B cell (primary cell): Measurements from ENCODE around the gene PCDHB16. TPM values are rescaled to one million over a fixed set of nuclear protein-coding genes. Genes with fewer than 3 reads are reported as not detected.
"Not testable (repeated sequence)": the region's sequence is repeated elsewhere in the genome, so short reads cannot be mapped to it uniquely, and the experiment has no call there.

Experiments used
- ATAC-seq: fragments of 200-7000 bp; cut with Tn5 transposase; one replicate; pipeline ENCODE4 v1.10.0; 2021; ENCODE audit warnings: low read depth, mild to moderate bottlenecking, moderate number of reproducible peaks, moderate library complexity
- CTCF ChIA-PET: fragments of 350-600 bp; sonication (Branson Sonifier 250); formaldehyde crosslinking; loops from one replicate; lab custom pipeline; 2021; ENCODE audit warnings: antibody characterized with exemption, inconsistent platforms; lab: Charles Lee
- POLR2A ChIA-PET: fragments of 350-600 bp; sonication (Branson Sonifier 250); formaldehyde crosslinking; loops from one replicate; lab custom pipeline; 2021; ENCODE audit warnings: antibody characterized with exemption; lab: Charles Lee
- DNase-seq: peaks from one replicate; pipeline ENCODE4 v3.0.0; 2013
- H2AFZ ChIP-seq: 2 replicates; pipeline ENCODE4 v1.6.1; 2012; ENCODE audit warnings: mild to moderate bottlenecking, low read depth, low read length; ENCODE audit not compliant: insufficient read depth, poor library complexity, severe bottlenecking
- H3K27ac ChIP-seq, 2 donors: 1 replicate in 1 of 2; 2 replicates in 1 of 2; pipeline ENCODE4 v1.5.1; 2012 to 2013; ENCODE audit warnings: low read length in 2 of 2, mild to moderate bottlenecking in 2 of 2, moderate library complexity in 1 of 2
- H3K27me3 ChIP-seq, 4 experiments: fragments of 200-600 bp in 1 of 4; sonication (generic) in 1 of 4; replicated peaks in 1 of 4; 1 replicate in 2 of 4; 2 replicates in 2 of 4; pipeline versions ENCODE4 v1.6.1 to v1.7.0; 2013 to 2016; ENCODE audit warnings: low read length in 3 of 4, mild to moderate bottlenecking in 2 of 4, mixed read lengths in 1 of 4, moderate library complexity in 1 of 4; ENCODE audit not compliant: insufficient read depth in 4 of 4, control insufficient read depth in 3 of 4; ENCODE audit errors: control extremely low read depth in 1 of 4
- H3K36me3 ChIP-seq, 2 experiments: replicated peaks in 1 of 2; 1 replicate in 1 of 2; 2 replicates in 1 of 2; pipeline versions ENCODE4 v1.6.1 to v1.7.1; 2013; ENCODE audit warnings: low read length in 1 of 2; ENCODE audit not compliant: insufficient read depth in 2 of 2, control insufficient read depth in 1 of 2; ENCODE audit errors: control extremely low read depth in 1 of 2, extremely low read depth in 1 of 2
- H3K4me1 ChIP-seq, 2 donors: fragments of 200-600 bp in 1 of 2; sonication (generic) in 1 of 2; 1 replicate in 1 of 2; 2 replicates in 1 of 2; pipeline versions ENCODE4 v1.5.1 to v1.6.1; 2013 to 2017; ENCODE audit warnings: low read length in 2 of 2; ENCODE audit not compliant: control insufficient read depth in 2 of 2, insufficient read depth in 2 of 2
- H3K4me2 ChIP-seq: replicated peaks from 2 replicates; pipeline ENCODE3; 2012; ENCODE audit warnings: mild to moderate bottlenecking, low read depth, low read length; ENCODE audit not compliant: poor library complexity, severe bottlenecking
- H3K4me3 ChIP-seq, 5 experiments: fragments of 200-600 bp in 1 of 5; sonication (generic) in 1 of 5; 1 replicate in 3 of 5; 2 replicates in 2 of 5; pipeline versions ENCODE4 v1.5.1 to v1.7.0; 2011 to 2016; ENCODE audit warnings: low read length in 4 of 5, mild to moderate bottlenecking in 4 of 5, low read depth in 2 of 5, control low read depth in 1 of 5, moderate library complexity in 1 of 5; ENCODE audit not compliant: insufficient read depth in 1 of 5; ENCODE audit errors: control extremely low read depth in 1 of 5, extremely low read depth in 1 of 5
- H3K79me2 ChIP-seq: fragments of 200-600 bp; sonication (generic); one replicate; pipeline ENCODE4 v1.6.0; 2016; ENCODE audit warnings: low read length; ENCODE audit not compliant: control insufficient read depth, insufficient read depth
- H3K9ac ChIP-seq: fragments of 200-600 bp; sonication (generic); 2 replicates; pipeline ENCODE4 v1.6.1; 2017; ENCODE audit warnings: mild to moderate bottlenecking, low read length, moderate library complexity
- H3K9me3 ChIP-seq, 3 donors: one replicate each; pipeline versions ENCODE4 v1.6.1 to v1.7.1; 2013; ENCODE audit warnings: low read length in 2 of 3; ENCODE audit not compliant: control insufficient read depth in 2 of 3, insufficient read depth in 1 of 3; ENCODE audit errors: control extremely low read depth in 1 of 3
- H4K20me1 ChIP-seq: 2 replicates; pipeline ENCODE4 v1.6.0; 2012; ENCODE audit warnings: mild to moderate bottlenecking, low read length; ENCODE audit not compliant: insufficient read depth, control insufficient read depth, poor library complexity, severe bottlenecking
- H3K27ac Mint-ChIP-seq: one replicate; pipeline ENCODE4 v1.8.0; 2021; ENCODE audit warnings: mixed read lengths
- H3K27me3 Mint-ChIP-seq: one replicate; pipeline ENCODE4 v1.8.0; 2021; ENCODE audit warnings: mixed read lengths
- H3K4me1 Mint-ChIP-seq: one replicate; pipeline ENCODE4 v1.8.0; 2021; ENCODE audit warnings: mixed read lengths
- H3K4me3 Mint-ChIP-seq: one replicate; pipeline ENCODE4 v1.8.0; 2021; ENCODE audit warnings: mixed read lengths
- H3K9me3 Mint-ChIP-seq: one replicate; pipeline ENCODE4 v1.8.0; 2022; ENCODE audit warnings: mixed read lengths; ENCODE audit not compliant: insufficient read depth
- CTCF ChIP-seq: fragments of 200-600 bp; IDR thresholded peaks from one replicate; pipeline ENCODE4 v1.8.0; 2022; ENCODE audit warnings: antibody characterized with exemption, mild to moderate bottlenecking
- EZH2 ChIP-seq: IDR thresholded peaks from 2 replicates; pipeline ENCODE4 v1.6.1; 2012; ENCODE audit warnings: borderline replicate concordance, low read depth, mild to moderate bottlenecking, moderate library complexity, low read length; ENCODE audit not compliant: insufficient read depth, poor library complexity, severe bottlenecking
- WGBS: methylation state at CpG from one replicate; pipeline ENCODE4 v1.1.5; 2013; ENCODE audit warnings: missing lambda C conversion rate; ENCODE audit not compliant: insufficient coverage; 5-methylcytosine and 5-hydroxymethylcytosine counted together
- intact Hi-C: fragments of 100-400 bp; cut with micrococcal nuclease; formaldehyde crosslinking; loops from one replicate; pipeline ENCODE4 v1.10.0; 2022
- polyA plus RNA-seq: library from polyadenylated mRNA; depleted of rRNA; stranded (reverse); fragments of >200 nt; gene quantifications from 2 replicates; pipeline ENCODE4 v1.2.3, GENCODE V29; 2012
- total RNA-seq, 2 donors: library from RNA; stranded (reverse); fragments of 120-200 nt in 1 of 2; gene quantifications; 1 replicate in 1 of 2; 2 replicates in 1 of 2; pipeline versions ENCODE4 v1.2.3 to v1.2.4, GENCODE V29; 2013 to 2022

The PCDHB16 gene
- total and polyA plus RNA-seq, 2 donors (not counting 1 experiment from before 2014, with no cell fraction given) = not detected

GRCh38 chr5:141179876-141180275 is 2.3 kb upstream of the PCDHB16 start:
- H4K20me1 ChIP-seq, H3K4me3 Mint-ChIP-seq, H3K4me2 ChIP-seq, H3K27ac ChIP-seq, H3K4me1 Mint-ChIP-seq, H3K9ac ChIP-seq, H3K4me3 ChIP-seq, H3K4me1 ChIP-seq, ATAC-seq, CTCF ChIA-PET, H2AFZ ChIP-seq, H3K27ac Mint-ChIP-seq, H3K9me3 Mint-ChIP-seq, H3K36me3 ChIP-seq, H3K79me2 ChIP-seq, DNase-seq, POLR2A ChIA-PET: not testable (repeated sequence)
- Histone ChIP-seq H3K27me3 (peaks cover 0 to 12% (median 8%) of the 10 kb centered on the region in 4 experiments), H3K9me3 (peaks cover 2 to 34% (median 5%) of the 10 kb centered on the region in 3 donors)
- WGBS = 44% methylated on average over 15 of the region's 32 CpGs
- H3K27me3 Mint-ChIP-seq = peaks cover 25% of the 10 kb centered on the region
- intact Hi-C loops = loop anchor here (10.0 kb wide), 1 partner anchor 385 kb away; no protein-coding TSS in a partner anchor

GRCh38 chr5:141180313-141180712 is 1.9 kb upstream of the PCDHB16 start:
- H3K4me1 ChIP-seq = no peaks in the 10 kb centered on the region
- 29% methylated on average over 1 of the region's 1 CpG for WGBS
- H3K4me3 ChIP-seq = no peak overlapping the region
- intact Hi-C loops = loop anchor here (10.0 kb wide), 1 partner anchor 384 kb away; no protein-coding TSS in a partner anchor
- no peak overlapping the region for H3K9ac ChIP-seq
- TF ChIP-seq EZH2 (no peak), CTCF (no peak)
- no peaks in the 10 kb centered on the region for H3K79me2 ChIP-seq
- H4K20me1 ChIP-seq = no peaks in the 10 kb centered on the region
- ChIA-PET CTCF (no interaction called here), POLR2A (no interaction called here)
- DNase-seq = no peak
- peaks cover 2% of the 10 kb centered on the region for H3K9me3 Mint-ChIP-seq
- peaks cover 29% of the 10 kb centered on the region for H3K27me3 Mint-ChIP-seq
- H3K27ac Mint-ChIP-seq = no peak overlapping the region
- ATAC-seq = no peak
- H3K4me3 Mint-ChIP-seq = no peak overlapping the region
- H3K27me3 ChIP-seq = peaks cover 0 to 12% (median 8%) of the 10 kb centered on the region in 4 experiments
- peaks cover 2% of the 10 kb centered on the region for H3K4me1 Mint-ChIP-seq
- H3K27ac ChIP-seq = no peak overlapping the region
- peaks cover 2 to 34% (median 5%) of the 10 kb centered on the region in 3 donors for H3K9me3 ChIP-seq
- no peaks in the 10 kb centered on the region for H3K36me3 ChIP-seq
- H3K4me2 ChIP-seq = no peak overlapping the region
- H2AFZ ChIP-seq = no peak overlapping the region

- H3K4me3 Mint-ChIP-seq, H3K9ac ChIP-seq, ATAC-seq, H4K20me1 ChIP-seq, POLR2A ChIA-PET, H3K36me3 ChIP-seq, H3K27ac ChIP-seq, DNase-seq, H3K79me2 ChIP-seq, H3K4me1 Mint-ChIP-seq, H3K4me3 ChIP-seq, CTCF ChIA-PET, H2AFZ ChIP-seq, H3K4me1 ChIP-seq, H3K27ac Mint-ChIP-seq, H3K4me2 ChIP-seq, H3K9me3 Mint-ChIP-seq: not testable (repeated sequence)
- whole genome bisulfite sequencing = 39% methylated on average over 15 of the region's 69 CpGs
- intact Hi-C loops = loop anchor here (10.0 kb wide), 1 partner anchor 381 kb away; no protein-coding TSS in a partner anchor
- H3K27me3 ChIP-seq = peaks cover 0 to 14% (median 8%) of the 10 kb centered on the region in 4 experiments
- H3K9me3 ChIP-seq = peaks cover 0 to 36% (median 5%) of the 10 kb centered on the region in 3 donors
- H3K27me3 Mint-ChIP-seq = peaks cover 33% of the 10 kb centered on the region
Observed at GRCh38 chr5:141184117-141184855, 2.1 kb downstream of the PCDHB16 start.
